Cardiac muscle cell (in vitro differentiated cells and primary cell): Measurements from ENCODE around the gene MAD1L1. TPM values are rescaled to one million over a fixed set of nuclear protein-coding genes. Genes with fewer than 3 reads are reported as not detected.

Source experiments
- DNase-seq, 2 donors: peaks; one replicate each; pipeline versions ENCODE4 v3.0.0 to v3.0.0-alpha.2; 2010 to 2017; ENCODE audit warnings: low read depth in 1 of 2, low spot score in 1 of 2
- H3K27ac ChIP-seq: fragments of 200-600 bp; sonication (generic); 2 replicates; pipeline ENCODE4 v1.5.1; 2016
- H3K27me3 ChIP-seq: fragments of 200-600 bp; sonication (generic); 2 replicates; pipeline ENCODE4 v1.6.0; 2016; ENCODE audit warnings: control low read depth
- H3K36me3 ChIP-seq: fragments of 200-600 bp; sonication (generic); 2 replicates; pipeline ENCODE4 v1.5.1; 2016; ENCODE audit warnings: control low read depth
- H3K4me1 ChIP-seq: fragments of 200-600 bp; sonication (generic); 2 replicates; pipeline ENCODE4 v1.8.1; 2017; ENCODE audit warnings: low read depth, mild to moderate bottlenecking, mixed run types
- H3K4me3 ChIP-seq: fragments of 200-600 bp; sonication (generic); 2 replicates; pipeline ENCODE4 v1.5.1; 2016; ENCODE audit warnings: mild to moderate bottlenecking
- H3K9me3 ChIP-seq: fragments of 200-600 bp; sonication (generic); 2 replicates; pipeline ENCODE4 v1.5.1; 2017; ENCODE audit warnings: low read depth, mild to moderate bottlenecking, control low read depth
- polyA plus RNA-seq: library from polyadenylated mRNA; unstranded; fragments of >200 nt; fragmentation: Nextera tagmentation; extraction: Ambion mirVana; gene quantifications from 2 replicates; pipeline ENCODE4 v1.2.1, GENCODE V29; 2016
- total RNA-seq: library from RNA; depleted of rRNA; stranded (reverse); fragments of >200 nt; gene quantifications from 2 replicates; pipeline ENCODE4 v1.2.3, GENCODE V29; 2016
- TF ChIP-seq, protein P1 (sequence below): IDR thresholded peaks from 2 replicates; pipeline ENCODE4 v1.5.1; 2012; ENCODE audit warnings: low read depth, mild to moderate bottlenecking, low read length

MAD1L1 gene
- total and polyA plus RNA-seq, 2 experiments from 2014 or later, result 38.3 to 56.2 TPM

DNA sequence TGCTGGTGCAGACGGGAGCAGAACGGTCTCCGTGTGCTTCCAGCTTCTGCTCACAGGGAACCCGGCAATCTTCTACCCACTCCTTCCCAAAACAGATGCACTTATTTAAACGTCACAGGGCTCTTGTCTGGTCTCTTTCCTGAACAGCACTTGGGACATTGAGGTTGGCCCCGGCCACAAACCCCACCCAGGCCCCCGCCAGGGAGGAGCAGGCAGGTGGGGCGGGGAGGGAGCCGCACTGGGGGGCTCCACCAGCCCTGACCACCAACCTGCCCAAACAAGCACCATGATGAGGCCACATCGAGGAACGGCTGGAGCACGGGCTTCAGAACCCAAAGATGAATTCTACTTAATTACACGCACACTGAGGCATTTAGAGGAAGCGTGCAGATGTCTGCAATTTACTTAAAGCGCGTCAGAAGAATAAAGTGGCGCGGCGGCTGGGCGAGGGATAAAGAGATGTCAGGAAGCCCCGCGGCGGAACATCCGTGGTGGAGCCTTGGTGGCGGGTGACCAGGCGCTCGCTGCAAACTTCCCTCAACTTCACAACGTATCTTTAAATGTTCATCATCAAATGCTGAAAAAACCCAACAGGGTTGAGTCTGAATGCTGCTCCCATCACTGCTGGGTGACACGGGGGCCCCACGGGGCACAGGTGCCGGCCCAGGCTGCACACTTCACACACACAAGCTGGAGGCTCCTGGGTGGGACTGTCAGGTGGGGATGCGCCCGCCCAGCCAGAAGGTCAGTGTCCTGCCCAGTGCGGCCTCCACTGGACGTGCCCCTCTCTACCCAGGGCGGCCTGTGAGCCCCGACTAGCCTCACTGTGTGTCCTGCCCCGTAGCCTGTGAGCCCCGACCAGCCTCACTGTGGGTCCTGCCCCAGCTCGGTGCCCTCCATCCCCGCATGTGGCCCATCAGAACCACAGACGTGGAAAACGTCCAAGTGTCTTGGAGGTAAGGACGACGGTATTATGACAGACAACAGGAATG is 279.2 kb downstream of the MAD1L1 start:
- no peaks in the 10 kb centered on the region for H3K9me3 ChIP-seq
- H3K4me3 ChIP-seq, result no peak overlapping the region
- no peaks in the 10 kb centered on the region for H3K4me1 ChIP-seq
- TF ChIP-seq, protein P1, sequence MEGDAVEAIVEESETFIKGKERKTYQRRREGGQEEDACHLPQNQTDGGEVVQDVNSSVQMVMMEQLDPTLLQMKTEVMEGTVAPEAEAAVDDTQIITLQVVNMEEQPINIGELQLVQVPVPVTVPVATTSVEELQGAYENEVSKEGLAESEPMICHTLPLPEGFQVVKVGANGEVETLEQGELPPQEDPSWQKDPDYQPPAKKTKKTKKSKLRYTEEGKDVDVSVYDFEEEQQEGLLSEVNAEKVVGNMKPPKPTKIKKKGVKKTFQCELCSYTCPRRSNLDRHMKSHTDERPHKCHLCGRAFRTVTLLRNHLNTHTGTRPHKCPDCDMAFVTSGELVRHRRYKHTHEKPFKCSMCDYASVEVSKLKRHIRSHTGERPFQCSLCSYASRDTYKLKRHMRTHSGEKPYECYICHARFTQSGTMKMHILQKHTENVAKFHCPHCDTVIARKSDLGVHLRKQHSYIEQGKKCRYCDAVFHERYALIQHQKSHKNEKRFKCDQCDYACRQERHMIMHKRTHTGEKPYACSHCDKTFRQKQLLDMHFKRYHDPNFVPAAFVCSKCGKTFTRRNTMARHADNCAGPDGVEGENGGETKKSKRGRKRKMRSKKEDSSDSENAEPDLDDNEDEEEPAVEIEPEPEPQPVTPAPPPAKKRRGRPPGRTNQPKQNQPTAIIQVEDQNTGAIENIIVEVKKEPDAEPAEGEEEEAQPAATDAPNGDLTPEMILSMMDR, result no peak
- H3K36me3 ChIP-seq, result no peaks in the 10 kb centered on the region
- DNase-seq, result no peak
- H3K27ac ChIP-seq, result no peak overlapping the region
- H3K27me3 ChIP-seq, result no peaks in the 10 kb centered on the region

DNA sequence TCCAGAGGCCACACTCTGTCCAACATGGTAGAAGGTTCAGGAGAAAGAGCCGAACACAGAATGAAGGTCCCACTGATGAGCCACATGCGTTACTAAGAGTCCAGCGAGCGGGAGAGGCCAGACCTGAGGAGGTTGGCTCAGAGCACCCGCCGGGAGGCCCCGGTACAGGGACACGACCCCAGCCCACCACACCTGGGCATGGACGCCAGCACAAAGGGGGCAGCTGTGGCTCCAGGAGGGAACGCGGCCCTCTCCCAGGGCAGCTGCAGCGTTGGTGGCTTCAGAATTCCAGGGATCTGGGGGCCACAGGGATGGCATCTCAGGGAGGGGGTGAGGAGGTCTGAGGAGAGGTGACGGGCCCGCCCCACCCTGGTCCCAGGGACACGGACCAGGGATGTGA is 280.0 kb downstream of the MAD1L1 start:
- TF ChIP-seq, protein P1, result no peak
- H3K4me3 ChIP-seq, result no peak overlapping the region
- DNase-seq, result no peak
- H3K27ac ChIP-seq, result no peak overlapping the region
- H3K4me1 ChIP-seq, result no peaks in the 10 kb centered on the region
- H3K9me3 ChIP-seq, result no peaks in the 10 kb centered on the region
- H3K27me3 ChIP-seq, result no peaks in the 10 kb centered on the region
- no peaks in the 10 kb centered on the region for H3K36me3 ChIP-seq

DNA sequence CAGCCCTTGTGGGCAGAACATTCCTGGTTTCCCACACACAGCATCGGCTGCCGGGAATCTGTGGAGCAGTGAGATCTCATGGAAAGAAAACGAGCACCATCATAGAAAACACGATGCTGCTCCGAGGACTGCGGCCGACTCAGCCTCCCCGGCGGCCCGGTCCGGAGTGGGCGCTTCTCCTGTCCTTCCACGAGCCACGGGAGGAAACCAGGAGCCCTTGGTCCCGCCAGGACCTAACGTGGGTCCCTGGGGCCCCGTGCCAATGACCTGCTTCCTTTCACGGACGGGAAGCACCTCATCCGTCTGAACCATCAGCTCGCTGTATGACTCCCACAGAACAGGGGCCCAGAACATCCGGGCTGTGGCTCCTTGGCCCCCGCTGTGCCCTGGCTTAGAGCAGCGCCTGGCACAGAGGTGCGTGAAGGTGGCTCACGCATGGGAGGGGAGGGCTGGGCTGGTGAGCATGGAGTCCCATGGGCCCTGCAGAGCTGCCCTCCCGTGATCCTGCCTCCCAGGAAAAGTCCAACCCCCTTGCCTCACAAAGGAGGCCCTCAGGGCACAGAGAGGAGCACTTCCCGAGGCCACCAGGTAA is 280.5 kb downstream of the MAD1L1 start:
- Histone ChIP-seq H3K27me3 (no peaks in the 10 kb centered on the region), H3K36me3 (no peaks in the 10 kb centered on the region), H3K27ac (no peak overlapping the region), H3K4me3 (no peak overlapping the region), H3K9me3 (no peaks in the 10 kb centered on the region), H3K4me1 (no peaks in the 10 kb centered on the region)
- DNase-seq, result no peak
- TF ChIP-seq, protein P1, result no peak

DNA sequence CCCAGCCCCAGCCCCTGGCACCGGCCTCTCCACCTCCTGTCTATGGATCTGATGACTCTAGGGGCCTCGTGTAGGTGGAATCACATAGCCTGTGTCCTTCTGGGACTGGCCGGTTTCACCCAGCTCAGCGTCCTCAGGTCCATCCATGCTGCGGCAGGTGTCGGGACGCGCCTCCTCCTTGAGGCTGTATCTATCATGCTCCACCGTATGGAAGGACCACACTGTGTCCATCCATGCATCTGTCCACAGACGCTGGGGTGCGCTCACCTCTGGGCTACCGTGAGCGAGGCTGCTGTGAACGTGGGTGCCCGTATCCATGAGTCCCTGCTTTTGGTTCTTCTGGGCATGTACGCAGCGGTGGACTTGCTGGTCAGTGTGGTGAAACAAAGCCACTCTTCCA is 281.1 kb downstream of the MAD1L1 start:
- TF ChIP-seq, protein P1, result no peak
- no peaks in the 10 kb centered on the region for H3K36me3 ChIP-seq
- H3K4me1 ChIP-seq, result no peaks in the 10 kb centered on the region
- no peak overlapping the region for H3K27ac ChIP-seq
- H3K4me3 ChIP-seq, result no peak overlapping the region
- H3K27me3 ChIP-seq, result no peaks in the 10 kb centered on the region
- H3K9me3 ChIP-seq, result no peaks in the 10 kb centered on the region
- no peak for DNase-seq

DNA sequence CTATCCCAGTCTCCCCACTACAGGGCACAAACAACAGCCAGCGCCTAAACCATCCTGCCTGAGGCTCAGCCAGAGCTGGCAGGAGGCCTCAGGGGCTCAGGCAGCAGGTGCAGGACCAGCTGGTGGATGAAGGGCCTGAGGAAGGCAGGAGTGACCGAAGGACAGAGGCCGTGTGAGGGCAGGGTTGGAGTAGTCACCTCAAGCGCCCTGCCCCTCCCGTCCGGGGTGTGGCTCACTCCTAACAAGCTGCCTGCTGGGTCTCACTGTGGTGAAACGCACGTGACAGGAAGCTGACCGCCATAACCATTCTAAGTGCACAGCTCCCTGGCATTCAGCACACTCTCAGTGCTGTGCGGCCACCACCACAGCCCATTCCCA is 281.6 kb downstream of the MAD1L1 start:
- no peak overlapping the region for H3K27ac ChIP-seq
- no peaks in the 10 kb centered on the region for H3K9me3 ChIP-seq
- no peaks in the 10 kb centered on the region for H3K36me3 ChIP-seq
- DNase-seq, result no peak
- H3K4me3 ChIP-seq, result no peak overlapping the region
- TF ChIP-seq, protein P1, result no peak
- H3K27me3 ChIP-seq, result no peaks in the 10 kb centered on the region
- H3K4me1 ChIP-seq, result no peaks in the 10 kb centered on the region
